Measurements from ENCODE around the gene PIANP. TPM values are rescaled to one million over a fixed set of nuclear protein-coding genes. Genes with fewer than 3 reads are reported as not detected.

The PIANP gene
- 0.23 and 0.30 TPM in 2 replicates for total RNA-seq

GRCh38 chr12:6700646-6701051, at the start of gene PIANP:
PIANP (minus strand) TSS chr12:6700815; CDS start chr12:6698061, 2,754 bp downstream.

GRCh38 chr12:6723607-6724408, 23.2 kb upstream of the PIANP start, which contains the start of gene COPS7A:
COPS7A (plus strand) TSS chr12:6724046; CDS start chr12:6724657, 611 bp downstream.

GRCh38 chr12:6688999-6689882, 11.4 kb downstream of the PIANP start, which contains the start of gene ZNF384:
ZNF384 (minus strand) TSS chr12:6689375; CDS start chr12:6679520, 9,855 bp downstream.

GRCh38 chr12:6662906-6663742, 37.5 kb downstream of the PIANP start, which contains the start of gene ING4:
ING4 (minus strand) TSS chr12:6663119; CDS start chr12:6663101, 18 bp downstream.

GRCh38 chr12:6647083-6647604, 53.5 kb downstream of the PIANP start, which contains the start of gene ACRBP:
ACRBP (minus strand) TSS chr12:6647432; CDS start chr12:6647366, 66 bp downstream.

Other genes starting within 250 kb of the PIANP start
- gene TAPBPL, start 248.8 kb downstream of the PIANP start, total RNA-seq, result 10.3 and 15.7 TPM in 2 replicates
- 5.3 and 7.4 TPM in 2 replicates for gene VAMP1, start 230.1 kb downstream of the PIANP start, total RNA-seq
- gene MRPL51, start 207.6 kb downstream of the PIANP start, total RNA-seq, result 91.5 and 97.4 TPM in 2 replicates
- gene NCAPD2, start 206.7 kb downstream of the PIANP start, total RNA-seq, result 34.4 and 64.1 TPM in 2 replicates
- 7,061 and 9,871 TPM in 2 replicates for gene GAPDH, start 166.3 kb downstream of the PIANP start, total RNA-seq
- 10.4 and 11.8 TPM in 2 replicates for gene IFFO1, start 144.8 kb downstream of the PIANP start, total RNA-seq
- 20.8 and 32.5 TPM in 2 replicates for gene NOP2, start 132.5 kb downstream of the PIANP start, total RNA-seq
- 195 and 243 TPM in 2 replicates for gene CHD4, start 93.4 kb downstream of the PIANP start, total RNA-seq
- gene LPAR5, start 64.9 kb downstream of the PIANP start, total RNA-seq, result not detected in 2 replicates
- gene ACRBP, start 53.4 kb downstream of the PIANP start, total RNA-seq, result 0.46 TPM in 1 of 2 replicates, not detected in the other
- gene ING4, start 37.7 kb downstream of the PIANP start, total RNA-seq, result 26.4 and 36.8 TPM in 2 replicates
- 11.0 and 20.2 TPM in 2 replicates for gene ZNF384, start 11.4 kb downstream of the PIANP start, total RNA-seq
- 78.9 and 83.4 TPM in 2 replicates for gene COPS7A, start 23.2 kb upstream of the PIANP start, total RNA-seq
- 184 and 213 TPM in 2 replicates for gene MLF2, start 52.3 kb upstream of the PIANP start, total RNA-seq
- 37.4 and 109 TPM in 2 replicates for gene PTMS, start 65.5 kb upstream of the PIANP start, total RNA-seq
- gene LAG3, start 71.7 kb upstream of the PIANP start, total RNA-seq, result 0.05 TPM in 1 of 2 replicates, not detected in the other
- 1.0 and 1.5 TPM in 2 replicates for gene CD4, start 88.7 kb upstream of the PIANP start, total RNA-seq
- gene GPR162, start 121.0 kb upstream of the PIANP start, total RNA-seq, result 2.1 and 2.6 TPM in 2 replicates
- 216 and 275 TPM in 2 replicates for gene P3H3, start 127.6 kb upstream of the PIANP start, total RNA-seq
- gene GNB3, start 140.1 kb upstream of the PIANP start, total RNA-seq, result 3.6 and 4.7 TPM in 2 replicates
- gene CDCA3, start 150.5 kb upstream of the PIANP start, total RNA-seq, result 2.1 and 8.1 TPM in 2 replicates
- 87.9 and 120 TPM in 2 replicates for gene USP5, start 151.3 kb upstream of the PIANP start, total RNA-seq
- 1,296 and 1,307 TPM in 2 replicates for gene TPI1, start 166.7 kb upstream of the PIANP start, total RNA-seq
- 2.6 and 5.0 TPM in 2 replicates for gene SPSB2, start 172.5 kb upstream of the PIANP start, total RNA-seq
- gene LRRC23, start 204.0 kb upstream of the PIANP start, total RNA-seq, result 8.8 and 14.6 TPM in 2 replicates
- 78.1 and 80.9 TPM in 2 replicates for gene ENO2, start 213.8 kb upstream of the PIANP start, total RNA-seq
- gene ATN1, start 227.1 kb upstream of the PIANP start, total RNA-seq, result 20.2 and 26.3 TPM in 2 replicates
- not detected in 2 replicates for gene RNU7-1, start 243.0 kb upstream of the PIANP start, total RNA-seq
- gene C12orf57, start 243.2 kb upstream of the PIANP start, total RNA-seq, result 47.2 and 210 TPM in 2 replicates

Measured in smooth muscle cell of the umbilical artery (primary cell).